ENCODE measurements around the gene CD34. TPM values are rescaled to one million over a fixed set of nuclear protein-coding genes. Genes with fewer than 3 reads are reported as not detected.

CD34 gene
- polyA plus RNA-seq, 1 donor from 2014 or later: not detected

- H3K4me3 ChIP-seq (ENCODE audit: low read length): no peak overlapping the region
- H3K27ac ChIP-seq (ENCODE audit: low read length): no peak overlapping the region
- TF ChIP-seq POLR2AphosphoS5 (IDR thresholded peaks at IDR 0.05): no peak
- no peak for TF ChIP-seq REST (IDR thresholded peaks at IDR 0.05; ENCODE audit: borderline replicate concordance)
- no peak for TF ChIP-seq MXI1 (conservative IDR thresholded peaks at IDR 0.05; ENCODE audit: poor library complexity, severe bottlenecking)
- TF ChIP-seq EZH2 (IDR thresholded peaks at IDR 0.05; ENCODE audit: borderline replicate concordance, insufficient read depth, low read length, poor library complexity, severe bottlenecking): no peak
- TF ChIP-seq SMC3 (conservative IDR thresholded peaks at IDR 0.05; ENCODE audit: poor library complexity): no peak
- TF ChIP-seq TAF1 (IDR thresholded peaks at IDR 0.05; ENCODE audit: low read depth): no peak
- no peak for TF ChIP-seq EP300 (conservative IDR thresholded peaks at IDR 0.05; ENCODE audit: poor library complexity, severe bottlenecking)
- no peaks in the 10 kb centered on the region for H3K9me3 ChIP-seq (ENCODE audit: low read length)
- H3K9ac ChIP-seq (ENCODE audit: low read length): no peak overlapping the region
- no peak overlapping the region for H2AFZ ChIP-seq (ENCODE audit: low read depth, low read length)
- no peaks in the 10 kb centered on the region for H3K36me3 ChIP-seq (ENCODE audit: insufficient read depth, low read length)
- no peaks in the 10 kb centered on the region for H3K27me3 ChIP-seq (ENCODE audit: insufficient read depth, low read depth, low read length)
- H4K20me1 ChIP-seq (ENCODE audit: insufficient read depth): no peaks in the 10 kb centered on the region
- no peak overlapping the region for H3K4me2 ChIP-seq (ENCODE audit: low read length)
- no peaks in the 10 kb centered on the region for H3F3A ChIP-seq (ENCODE audit: insufficient read depth, low read length, poor library complexity, severe bottlenecking)
- no peaks in the 10 kb centered on the region for H3K79me2 ChIP-seq (replicated peaks; ENCODE audit: insufficient read depth, low read length)
- no peaks in the 10 kb centered on the region for H3K9me2 ChIP-seq (ENCODE audit: insufficient read depth, low read length)
Measured at GRCh38 chr1:207845109-207845508, 65.8 kb downstream of the CD34 start.

- no peak overlapping the region for H3K27ac ChIP-seq (ENCODE audit: low read length)
- no peak overlapping the region for H2AFZ ChIP-seq (ENCODE audit: low read depth, low read length)
- H3K36me3 ChIP-seq (ENCODE audit: insufficient read depth, low read length): no peaks in the 10 kb centered on the region
- H3K9me3 ChIP-seq (ENCODE audit: low read length): no peaks in the 10 kb centered on the region
- H4K20me1 ChIP-seq (ENCODE audit: insufficient read depth): no peaks in the 10 kb centered on the region
- H3K9ac ChIP-seq (ENCODE audit: low read length): no peak overlapping the region
- no peaks in the 10 kb centered on the region for H3K79me2 ChIP-seq (replicated peaks; ENCODE audit: insufficient read depth, low read length)
- H3K27me3 ChIP-seq (ENCODE audit: insufficient read depth, low read depth, low read length): no peaks in the 10 kb centered on the region
- TF ChIP-seq MXI1 (conservative IDR thresholded peaks at IDR 0.05; ENCODE audit: poor library complexity, severe bottlenecking) (no peak), POLR2AphosphoS5 (IDR thresholded peaks at IDR 0.05) (no peak), EZH2 (IDR thresholded peaks at IDR 0.05; ENCODE audit: borderline replicate concordance, insufficient read depth, low read length, poor library complexity, severe bottlenecking) (no peak), SMC3 (conservative IDR thresholded peaks at IDR 0.05; ENCODE audit: poor library complexity) (no peak), EP300 (conservative IDR thresholded peaks at IDR 0.05; ENCODE audit: poor library complexity, severe bottlenecking) (no peak), CTCF (IDR thresholded peaks at IDR 0.05; ENCODE audit: poor library complexity, severe bottlenecking) (no peak), REST (IDR thresholded peaks at IDR 0.05; ENCODE audit: borderline replicate concordance) (no peak), RAD21 (conservative IDR thresholded peaks at IDR 0.05) (no peak), TAF1 (IDR thresholded peaks at IDR 0.05; ENCODE audit: low read depth) (no peak)
- H3K9me2 ChIP-seq (ENCODE audit: insufficient read depth, low read length): no peaks in the 10 kb centered on the region
- no peak overlapping the region for H3K4me3 ChIP-seq (ENCODE audit: low read length)
- H3F3A ChIP-seq (ENCODE audit: insufficient read depth, low read length, poor library complexity, severe bottlenecking): no peaks in the 10 kb centered on the region
- no peak overlapping the region for H3K4me2 ChIP-seq (ENCODE audit: low read length)
Measured at GRCh38 chr1:207844371-207844770, 66.6 kb downstream of the CD34 start.

Measured in neural cell (in vitro differentiated cells).